ENCODE data around the gene SLC1A3. TPM values are rescaled to one million over a fixed set of nuclear protein-coding genes. Genes with fewer than 3 reads are reported as not detected.

SLC1A3 gene
- total RNA-seq, 1 donor from 2014 or later = 93.2 TPM

- Mint-ChIP-seq H3K27ac (no peak overlapping the region), H3K27me3 (peaks cover 9% of the 10 kb centered on the region), H3K4me3 (no peak overlapping the region), H3K4me1 (ENCODE audit: unreplicated experiment) (peaks cover 28% of the 10 kb centered on the region), H3K9me3 (no peaks in the 10 kb centered on the region), H3K36me3 (peaks cover 23% of the 10 kb centered on the region)
- DNase-seq (ENCODE audit: extremely low spot score, unreplicated experiment) = no peak
- no peak for TF ChIP-seq CTCF (conservative IDR thresholded peaks at IDR 0.05)
Measured at GRCh38 chr5:36683821-36684434, 77.5 kb downstream of the SLC1A3 start.

- H3K9me3 Mint-ChIP-seq = no peaks in the 10 kb centered on the region
- H3K27ac Mint-ChIP-seq = no peak overlapping the region
- no peak for TF ChIP-seq CTCF (conservative IDR thresholded peaks at IDR 0.05)
- peaks cover 31% of the 10 kb centered on the region for H3K4me1 Mint-ChIP-seq (ENCODE audit: unreplicated experiment)
- peaks cover 9% of the 10 kb centered on the region for H3K36me3 Mint-ChIP-seq
- no peak for DNase-seq (ENCODE audit: extremely low spot score, unreplicated experiment)
- H3K27me3 Mint-ChIP-seq = peaks cover 13% of the 10 kb centered on the region
- no peak overlapping the region for H3K4me3 Mint-ChIP-seq
Measured at GRCh38 chr5:36685631-36686288, 79.4 kb downstream of the SLC1A3 start.

- peaks cover 36% of the 10 kb centered on the region for H3K4me1 Mint-ChIP-seq (ENCODE audit: unreplicated experiment)
- H3K4me3 Mint-ChIP-seq = no peak overlapping the region
- H3K9me3 Mint-ChIP-seq = no peaks in the 10 kb centered on the region
- no peak for TF ChIP-seq CTCF (conservative IDR thresholded peaks at IDR 0.05)
- H3K27me3 Mint-ChIP-seq = peaks cover 21% of the 10 kb centered on the region
- H3K36me3 Mint-ChIP-seq = peaks cover 4% of the 10 kb centered on the region
- DNase-seq (ENCODE audit: extremely low spot score, unreplicated experiment) = no peak
- H3K27ac Mint-ChIP-seq = no peak overlapping the region
Measured at GRCh38 chr5:36686881-36687280, 80.5 kb downstream of the SLC1A3 start.

- Mint-ChIP-seq H3K36me3 (no peaks in the 10 kb centered on the region), H3K27ac (peak overlapping the region; percentile 39), H3K9me3 (no peaks in the 10 kb centered on the region), H3K4me1 (ENCODE audit: unreplicated experiment) (peaks cover 37% of the 10 kb centered on the region), H3K27me3 (peaks cover 31% of the 10 kb centered on the region), H3K4me3 (peak overlapping the region; percentile 47)
- no peak for DNase-seq (ENCODE audit: extremely low spot score, unreplicated experiment)
- peak; percentile 61 for TF ChIP-seq CTCF (conservative IDR thresholded peaks at IDR 0.05)
Measured at GRCh38 chr5:36688722-36689121, 82.3 kb downstream of the SLC1A3 start.

- H3K27ac Mint-ChIP-seq = peak overlapping the region; percentile 39
- peaks cover 32% of the 10 kb centered on the region for H3K4me1 Mint-ChIP-seq (ENCODE audit: unreplicated experiment)
- DNase-seq (ENCODE audit: extremely low spot score, unreplicated experiment) = no peak
- H3K4me3 Mint-ChIP-seq = peak overlapping the region; percentile 41
- no peaks in the 10 kb centered on the region for H3K36me3 Mint-ChIP-seq
- peaks cover 36% of the 10 kb centered on the region for H3K27me3 Mint-ChIP-seq
- no peaks in the 10 kb centered on the region for H3K9me3 Mint-ChIP-seq
- TF ChIP-seq CTCF (conservative IDR thresholded peaks at IDR 0.05) = no peak
Measured at GRCh38 chr5:36689225-36689624, 82.8 kb downstream of the SLC1A3 start.
